PFSK-1 (cell line): ENCODE results near the gene WDR44.

ENCODE experiments used
- FOXP2 ChIP-seq: optimal IDR thresholded peaks from 2 replicates; pipeline ENCODE3; 2011; ENCODE audit warnings: borderline replicate concordance, control low read depth, inconsistent platforms; ENCODE audit not compliant: insufficient read depth; ENCODE audit errors: extremely low read length, extremely low read depth
- POLR2AphosphoS5 ChIP-seq: IDR thresholded peaks from 2 replicates; pipeline ENCODE4 v1.6.1; 2012; ENCODE audit warnings: low read depth, mild to moderate bottlenecking, control low read depth, low read length, moderate library complexity
- SIN3A ChIP-seq: IDR thresholded peaks from 2 replicates; pipeline ENCODE4 v1.6.1; 2012; ENCODE audit warnings: mild to moderate bottlenecking, low read length, moderate library complexity, borderline replicate concordance; ENCODE audit not compliant: insufficient read depth
- TAF1 ChIP-seq: IDR thresholded peaks from 2 replicates; pipeline ENCODE4 v1.6.1; 2012; ENCODE audit warnings: low read length, control low read depth, borderline replicate concordance; ENCODE audit not compliant: insufficient read depth
- TF ChIP-seq, protein P1 (sequence below), 2 experiments: IDR thresholded peaks; 2 replicates each; pipeline versions ENCODE4 v1.6.1 to v1.8.0; 2011 to 2012; ENCODE audit warnings: low read depth in 2 of 2, low read length in 2 of 2, control low read depth in 1 of 2, inconsistent platforms in 1 of 2, mild to moderate bottlenecking in 1 of 2, moderate library complexity in 1 of 2; ENCODE audit not compliant: insufficient read depth in 1 of 2

DNA sequence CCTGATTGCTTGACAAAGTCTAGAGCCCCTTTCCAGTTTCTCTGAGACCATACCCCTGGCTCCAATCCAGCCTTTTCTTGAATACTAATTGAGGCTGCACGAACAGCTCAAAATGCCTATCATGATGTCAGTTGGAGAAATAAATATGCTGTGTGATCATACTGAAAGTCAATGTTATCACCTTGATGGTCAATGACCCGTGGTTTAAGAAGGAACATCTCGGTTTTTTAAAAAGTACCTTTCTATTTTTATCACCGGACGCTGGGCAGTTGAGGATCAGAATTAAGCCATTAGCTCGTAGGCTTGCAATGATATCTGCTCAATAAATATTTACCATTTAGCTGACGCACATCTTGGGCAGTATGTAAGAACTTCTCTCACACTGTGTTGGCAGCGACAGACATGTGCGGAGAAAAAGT is 852 bp upstream of the WDR44 start:
- TF ChIP-seq, protein P1, sequence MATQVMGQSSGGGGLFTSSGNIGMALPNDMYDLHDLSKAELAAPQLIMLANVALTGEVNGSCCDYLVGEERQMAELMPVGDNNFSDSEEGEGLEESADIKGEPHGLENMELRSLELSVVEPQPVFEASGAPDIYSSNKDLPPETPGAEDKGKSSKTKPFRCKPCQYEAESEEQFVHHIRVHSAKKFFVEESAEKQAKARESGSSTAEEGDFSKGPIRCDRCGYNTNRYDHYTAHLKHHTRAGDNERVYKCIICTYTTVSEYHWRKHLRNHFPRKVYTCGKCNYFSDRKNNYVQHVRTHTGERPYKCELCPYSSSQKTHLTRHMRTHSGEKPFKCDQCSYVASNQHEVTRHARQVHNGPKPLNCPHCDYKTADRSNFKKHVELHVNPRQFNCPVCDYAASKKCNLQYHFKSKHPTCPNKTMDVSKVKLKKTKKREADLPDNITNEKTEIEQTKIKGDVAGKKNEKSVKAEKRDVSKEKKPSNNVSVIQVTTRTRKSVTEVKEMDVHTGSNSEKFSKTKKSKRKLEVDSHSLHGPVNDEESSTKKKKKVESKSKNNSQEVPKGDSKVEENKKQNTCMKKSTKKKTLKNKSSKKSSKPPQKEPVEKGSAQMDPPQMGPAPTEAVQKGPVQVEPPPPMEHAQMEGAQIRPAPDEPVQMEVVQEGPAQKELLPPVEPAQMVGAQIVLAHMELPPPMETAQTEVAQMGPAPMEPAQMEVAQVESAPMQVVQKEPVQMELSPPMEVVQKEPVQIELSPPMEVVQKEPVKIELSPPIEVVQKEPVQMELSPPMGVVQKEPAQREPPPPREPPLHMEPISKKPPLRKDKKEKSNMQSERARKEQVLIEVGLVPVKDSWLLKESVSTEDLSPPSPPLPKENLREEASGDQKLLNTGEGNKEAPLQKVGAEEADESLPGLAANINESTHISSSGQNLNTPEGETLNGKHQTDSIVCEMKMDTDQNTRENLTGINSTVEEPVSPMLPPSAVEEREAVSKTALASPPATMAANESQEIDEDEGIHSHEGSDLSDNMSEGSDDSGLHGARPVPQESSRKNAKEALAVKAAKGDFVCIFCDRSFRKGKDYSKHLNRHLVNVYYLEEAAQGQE (IDR thresholded peaks at IDR 0.05; ENCODE audit: insufficient read depth in 1 of 2, low read depth in 2 of 2, low read length in 2 of 2), result no peak
- TF ChIP-seq POLR2AphosphoS5, result no peak
- TF ChIP-seq SIN3A, result no peak
- TF ChIP-seq TAF1, result no peak
- TF ChIP-seq FOXP2, result no peak
